OCI-M1 (cell line): ENCODE measurements around the gene YLPM1.
A peak's percentile ranks its signal among the peaks of the same experiment; 100 is the strongest.
"Not testable (repeated sequence)": the region's sequence is repeated elsewhere in the genome, so short reads cannot be mapped to it uniquely, and the experiment has no call there.

ENCODE experiments used
- DNase-seq: peaks from one replicate; lab custom pipeline; 2025; lab: John Stamatoyannopoulos, UW

Gene YLPM1

DNA sequence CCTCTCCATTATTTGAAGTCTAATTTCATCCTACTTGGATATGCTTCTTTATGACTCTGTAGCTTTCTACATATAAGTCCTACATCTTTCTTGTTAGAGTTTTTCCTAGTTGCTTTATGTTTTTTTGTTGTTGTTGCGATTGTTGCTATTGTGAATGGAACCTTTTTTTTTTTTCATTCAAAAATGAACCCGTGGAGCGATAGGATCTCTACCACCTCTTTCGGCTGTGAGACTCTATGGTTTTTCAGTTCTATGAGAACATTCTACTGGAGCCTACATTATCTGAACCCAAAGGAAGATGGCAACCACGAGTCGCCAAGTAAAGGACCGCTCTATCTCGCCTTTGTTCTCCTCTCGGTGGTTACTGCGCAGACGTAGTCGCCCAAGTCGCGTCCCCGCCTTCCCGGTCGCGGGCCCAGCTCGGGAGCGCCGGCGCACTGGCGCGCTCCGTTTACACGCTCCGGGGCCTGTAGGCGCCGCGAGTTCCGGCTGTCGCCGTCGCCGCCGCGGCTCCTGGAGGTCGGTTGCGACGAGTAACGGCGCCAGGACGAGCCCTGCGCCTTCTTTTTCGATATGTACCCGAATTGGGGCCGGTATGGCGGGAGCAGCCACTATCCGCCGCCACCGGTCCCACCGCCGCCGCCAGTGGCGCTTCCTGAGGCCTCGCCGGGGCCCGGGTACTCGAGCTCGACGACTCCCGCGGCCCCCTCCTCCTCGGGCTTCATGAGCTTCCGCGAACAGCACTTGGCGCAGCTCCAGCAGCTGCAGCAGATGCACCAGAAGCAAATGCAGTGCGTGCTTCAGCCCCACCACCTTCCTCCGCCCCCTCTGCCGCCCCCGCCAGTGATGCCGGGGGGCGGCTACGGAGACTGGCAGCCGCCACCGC lies at the start of gene YLPM1:
YLPM1 (plus strand) TSS at position 400 of the 886 bp plus-strand sequence; CDS start at position 574, 174 bp downstream.
- peak; percentile 95 for DNase-seq

- no peak for DNase-seq
These were observed 49.8 kb upstream of the YLPM1 start for GRCh38 chr14:74713395-74713735.

GRCh38 chr14:74720526-74720925 lies 42.6 kb upstream of the YLPM1 start:
- no peak for DNase-seq

GRCh38 chr14:74723134-74723533 lies 40.0 kb upstream of the YLPM1 start:
- no peak for DNase-seq

- DNase-seq: peak; percentile 3
These were observed 30.7 kb upstream of the YLPM1 start for GRCh38 chr14:74732387-74732786.

- peak; percentile 61 for DNase-seq
These were observed 29.9 kb upstream of the YLPM1 start for GRCh38 chr14:74733221-74733620.

GRCh38 chr14:74735125-74735524 lies 28.0 kb upstream of the YLPM1 start:
- peak; percentile 90 for DNase-seq

GRCh38 chr14:74737753-74738325 lies 25.3 kb upstream of the YLPM1 start:
- DNase-seq: no peak

DNA sequence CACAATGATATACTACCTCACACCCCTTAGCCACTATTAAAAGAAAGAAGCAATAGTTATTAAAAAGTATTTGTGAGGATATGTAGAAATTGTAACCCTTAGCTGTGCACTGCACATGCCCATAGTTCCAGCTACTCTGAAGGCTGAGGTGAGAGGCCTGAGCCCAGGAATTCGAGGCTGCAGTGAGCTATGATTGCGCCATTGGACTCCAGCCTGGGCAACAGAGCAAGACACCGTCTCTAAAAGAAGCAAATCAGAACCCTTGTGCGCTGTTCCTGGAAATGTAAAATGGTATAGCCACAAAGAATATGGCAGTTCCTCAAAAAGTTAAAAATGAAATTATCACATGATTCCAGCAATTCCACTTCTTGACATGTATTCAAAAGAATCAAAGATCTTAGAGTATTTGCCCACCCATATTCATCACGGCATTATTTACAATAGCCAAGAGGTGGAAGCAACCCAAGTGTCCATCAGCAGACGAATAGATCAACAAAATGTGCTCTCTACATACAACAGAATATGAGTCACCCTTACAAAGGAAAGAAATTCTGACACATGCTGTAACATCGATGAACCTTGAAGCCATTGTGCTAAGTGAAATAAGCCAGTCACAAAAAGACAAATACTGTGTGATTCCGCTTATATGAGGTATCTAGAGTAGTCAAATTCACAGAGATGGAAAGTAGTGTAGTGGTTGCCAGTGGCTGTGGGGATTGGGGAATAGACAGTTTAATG lies 23.7 kb upstream of the YLPM1 start:
- DNase-seq: no peak

DNA sequence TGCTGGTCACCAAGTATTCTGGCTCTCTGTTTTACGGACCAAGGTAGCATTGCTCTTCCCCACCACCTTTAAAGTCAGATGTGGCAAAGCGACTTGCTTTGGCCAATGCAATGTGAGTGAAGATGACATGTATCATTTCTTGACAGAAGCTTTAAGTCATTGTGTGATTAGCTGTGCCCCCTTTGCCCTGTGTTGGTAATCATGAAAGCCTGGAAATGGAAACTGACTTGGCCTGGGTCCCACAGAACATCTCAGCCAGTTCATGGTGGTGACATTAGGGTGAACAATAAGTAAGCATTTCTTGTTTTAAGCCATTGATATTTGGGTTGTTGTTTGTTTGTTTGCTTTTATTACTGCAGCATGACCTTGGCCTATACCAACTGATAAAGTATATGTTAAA lies 15.9 kb upstream of the YLPM1 start:
- DNase-seq: no peak

DNA sequence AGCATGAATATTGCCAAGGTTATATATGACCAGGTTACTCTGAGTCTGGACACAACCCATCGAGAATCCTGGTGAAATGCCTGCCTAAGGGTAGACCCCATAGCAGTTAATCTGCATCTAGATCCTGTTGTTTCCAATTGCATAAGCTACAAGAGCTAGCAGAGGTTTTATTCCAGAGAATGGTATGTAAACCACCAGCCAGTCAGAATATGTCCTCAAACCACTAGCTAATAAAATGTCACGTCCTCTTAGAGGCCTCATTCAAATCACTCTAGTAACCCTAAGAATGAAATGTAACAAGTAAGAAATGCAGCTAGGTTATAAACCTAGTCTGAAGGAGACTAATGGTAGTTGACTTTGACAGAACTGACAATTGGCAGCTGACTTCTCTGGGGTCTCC lies 9.0 kb upstream of the YLPM1 start:
- no peak for DNase-seq

GRCh38 chr14:74754899-74755298 lies 8.2 kb upstream of the YLPM1 start:
- no peak for DNase-seq

GRCh38 chr14:74756326-74756725 lies 6.8 kb upstream of the YLPM1 start:
- no peak for DNase-seq

GRCh38 chr14:74758505-74758904 lies 4.6 kb upstream of the YLPM1 start:
- not testable (repeated sequence) for DNase-seq

DNA sequence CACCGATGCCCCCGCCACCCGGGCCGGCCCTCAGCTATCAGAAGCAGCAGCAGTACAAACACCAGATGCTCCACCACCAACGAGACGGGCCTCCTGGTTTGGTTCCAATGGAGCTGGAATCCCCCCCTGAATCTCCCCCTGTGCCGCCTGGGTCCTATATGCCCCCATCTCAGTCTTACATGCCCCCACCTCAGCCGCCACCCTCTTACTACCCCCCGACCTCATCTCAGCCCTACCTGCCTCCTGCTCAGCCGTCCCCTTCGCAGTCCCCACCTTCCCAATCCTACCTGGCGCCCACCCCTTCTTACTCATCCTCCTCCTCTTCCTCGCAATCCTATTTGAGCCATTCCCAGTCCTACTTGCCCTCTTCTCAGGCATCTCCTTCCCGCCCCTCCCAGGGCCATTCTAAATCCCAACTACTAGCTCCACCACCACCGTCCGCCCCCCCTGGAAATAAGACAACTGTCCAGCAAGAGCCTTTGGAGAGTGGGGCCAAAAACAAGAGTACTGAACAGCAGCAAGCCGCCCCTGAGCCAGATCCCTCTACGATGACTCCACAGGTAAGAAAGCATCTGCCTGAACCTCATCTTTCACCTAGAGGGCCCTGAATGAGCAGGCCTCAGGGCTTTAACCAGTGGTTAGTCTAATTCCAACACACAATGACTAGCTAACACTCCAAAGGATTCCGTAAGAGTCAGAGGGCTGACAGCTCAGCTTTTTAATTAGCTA lies 851 bp downstream of the YLPM1 start:
- no peak for DNase-seq

DNA sequence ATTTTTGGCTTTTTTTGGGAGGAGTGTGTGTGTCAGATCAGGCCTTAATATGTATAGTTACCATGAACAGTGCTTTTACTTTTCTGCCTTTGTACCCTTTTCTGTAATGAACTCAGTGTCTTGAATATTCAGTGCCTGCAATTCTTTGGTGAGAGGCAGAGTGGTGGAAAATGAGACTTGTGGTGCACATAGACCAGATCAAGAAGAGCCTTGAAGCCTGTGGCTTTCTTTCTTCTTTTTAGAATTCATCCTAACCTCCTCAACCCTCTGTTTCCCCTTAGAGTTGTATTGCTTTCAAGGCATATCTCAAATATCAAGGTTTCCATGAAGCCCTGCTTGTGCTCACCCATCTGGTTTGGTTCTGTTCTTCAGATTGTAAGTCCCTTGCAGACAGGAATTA lies 2.6 kb downstream of the YLPM1 start:
- DNase-seq: no peak

DNA sequence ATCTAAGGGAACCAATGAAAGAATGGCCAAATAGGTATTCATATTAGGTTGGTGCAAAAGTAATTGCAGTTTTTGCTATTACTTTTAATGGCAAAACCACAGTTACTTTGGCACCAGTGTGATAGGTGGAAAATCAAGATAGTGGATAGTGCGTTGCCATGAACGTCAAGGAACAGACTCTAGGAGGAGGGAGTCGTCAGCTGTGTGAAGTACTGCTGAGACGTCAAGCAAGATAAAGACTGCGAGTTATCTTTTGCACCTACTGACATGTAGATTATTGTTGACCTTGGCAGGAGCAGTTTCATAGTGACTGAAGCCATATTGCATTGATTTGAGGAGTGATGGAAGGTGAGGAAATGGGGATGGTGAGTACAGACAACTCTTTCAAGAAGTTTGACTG lies 8.3 kb downstream of the YLPM1 start:
- DNase-seq: no peak

GRCh38 chr14:74784634-74785033 lies 21.5 kb downstream of the YLPM1 start:
- no peak for DNase-seq

GRCh38 chr14:74785056-74785613 lies 22.0 kb downstream of the YLPM1 start:
- no peak for DNase-seq

DNA sequence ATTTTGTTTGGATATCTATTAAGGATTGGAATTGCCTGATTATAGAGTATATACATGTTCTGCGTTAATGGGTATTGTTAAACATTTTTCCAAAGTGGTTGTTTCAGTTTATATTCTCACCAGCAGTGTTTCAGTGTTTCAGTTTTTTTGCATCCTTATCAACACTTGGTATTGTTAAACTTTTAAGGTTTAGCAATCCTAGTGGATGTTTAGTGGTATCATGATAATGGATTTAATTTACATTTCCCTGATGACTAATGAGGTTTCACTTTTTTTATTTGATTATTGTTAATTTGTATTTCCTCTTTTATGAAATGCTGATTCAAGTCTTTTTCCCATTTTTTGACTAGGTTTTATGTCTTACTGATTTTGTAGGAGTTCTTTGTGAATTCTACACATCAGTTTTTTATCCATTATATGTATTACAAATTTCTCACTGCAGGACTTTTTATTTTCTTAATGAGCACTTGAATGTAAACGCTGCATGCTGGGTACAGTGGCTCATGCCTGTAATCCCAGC lies 23.7 kb downstream of the YLPM1 start:
- DNase-seq: peak; percentile 1

GRCh38 chr14:74792249-74793039 lies 29.3 kb downstream of the YLPM1 start:
- DNase-seq: peak; percentile 10
